Measurements from ENCODE around the gene DMD.

DNA sequence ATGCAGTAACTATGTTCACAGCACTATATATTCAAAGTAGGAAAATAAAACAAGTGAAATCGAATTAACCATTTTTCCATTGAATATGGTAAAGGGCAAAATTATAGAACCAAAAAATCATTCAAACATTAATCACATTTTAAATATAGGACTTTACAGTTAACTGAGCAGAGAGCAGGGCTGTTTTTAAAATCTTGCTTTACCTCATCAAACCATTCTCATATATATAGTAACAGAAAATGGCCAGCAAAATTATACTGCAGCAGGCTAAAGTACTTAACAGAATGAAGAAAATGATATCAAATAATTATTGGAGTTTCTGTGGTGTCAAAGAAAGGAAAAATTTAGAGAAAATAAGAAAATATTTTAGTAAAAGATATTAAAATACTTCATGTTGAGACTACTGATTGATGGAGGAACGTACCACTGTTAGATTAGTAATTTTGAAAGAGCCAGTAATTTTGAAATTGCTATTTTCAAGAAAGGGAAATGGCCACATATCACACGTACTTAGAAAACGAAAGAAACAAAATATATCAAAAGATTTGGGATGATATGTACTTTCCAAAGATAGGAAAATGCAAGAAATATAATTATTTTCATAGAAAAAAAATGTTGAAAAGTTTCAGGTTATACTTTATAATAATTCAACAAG is 813.7 kb downstream of the DMD start:
- no peak for TF ChIP-seq POLR2AphosphoS5 (IDR thresholded peaks at IDR 0.05; ENCODE audit: low read depth, low read length)
- TF ChIP-seq, protein P1, sequence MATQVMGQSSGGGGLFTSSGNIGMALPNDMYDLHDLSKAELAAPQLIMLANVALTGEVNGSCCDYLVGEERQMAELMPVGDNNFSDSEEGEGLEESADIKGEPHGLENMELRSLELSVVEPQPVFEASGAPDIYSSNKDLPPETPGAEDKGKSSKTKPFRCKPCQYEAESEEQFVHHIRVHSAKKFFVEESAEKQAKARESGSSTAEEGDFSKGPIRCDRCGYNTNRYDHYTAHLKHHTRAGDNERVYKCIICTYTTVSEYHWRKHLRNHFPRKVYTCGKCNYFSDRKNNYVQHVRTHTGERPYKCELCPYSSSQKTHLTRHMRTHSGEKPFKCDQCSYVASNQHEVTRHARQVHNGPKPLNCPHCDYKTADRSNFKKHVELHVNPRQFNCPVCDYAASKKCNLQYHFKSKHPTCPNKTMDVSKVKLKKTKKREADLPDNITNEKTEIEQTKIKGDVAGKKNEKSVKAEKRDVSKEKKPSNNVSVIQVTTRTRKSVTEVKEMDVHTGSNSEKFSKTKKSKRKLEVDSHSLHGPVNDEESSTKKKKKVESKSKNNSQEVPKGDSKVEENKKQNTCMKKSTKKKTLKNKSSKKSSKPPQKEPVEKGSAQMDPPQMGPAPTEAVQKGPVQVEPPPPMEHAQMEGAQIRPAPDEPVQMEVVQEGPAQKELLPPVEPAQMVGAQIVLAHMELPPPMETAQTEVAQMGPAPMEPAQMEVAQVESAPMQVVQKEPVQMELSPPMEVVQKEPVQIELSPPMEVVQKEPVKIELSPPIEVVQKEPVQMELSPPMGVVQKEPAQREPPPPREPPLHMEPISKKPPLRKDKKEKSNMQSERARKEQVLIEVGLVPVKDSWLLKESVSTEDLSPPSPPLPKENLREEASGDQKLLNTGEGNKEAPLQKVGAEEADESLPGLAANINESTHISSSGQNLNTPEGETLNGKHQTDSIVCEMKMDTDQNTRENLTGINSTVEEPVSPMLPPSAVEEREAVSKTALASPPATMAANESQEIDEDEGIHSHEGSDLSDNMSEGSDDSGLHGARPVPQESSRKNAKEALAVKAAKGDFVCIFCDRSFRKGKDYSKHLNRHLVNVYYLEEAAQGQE (IDR thresholded peaks at IDR 0.05; ENCODE audit: insufficient read depth in 1 of 2, low read depth in 2 of 2, low read length in 2 of 2) = no peak
